GM12873 (cell line): ENCODE data around the gene CBLN1.

ENCODE experiments used
- CTCF ChIP-seq: IDR thresholded peaks from 2 replicates; pipeline ENCODE4 v1.5.1; 2012; ENCODE audit warnings: low read depth, mild to moderate bottlenecking, moderate library complexity, low read length, control low read depth; ENCODE audit not compliant: insufficient read depth; ENCODE audit errors: missing control alignments

The CBLN1 gene

GRCh38 chr16:49271363-49271762 is 10.3 kb downstream of the CBLN1 start:
- TF ChIP-seq CTCF: no peak

GRCh38 chr16:49269201-49269600 is 12.4 kb downstream of the CBLN1 start:
- TF ChIP-seq CTCF: no peak

GRCh38 chr16:49268667-49269066 is 13.0 kb downstream of the CBLN1 start:
- no peak for TF ChIP-seq CTCF

- no peak for TF ChIP-seq CTCF
Measured at GRCh38 chr16:49262501-49262900, 19.1 kb downstream of the CBLN1 start.

- TF ChIP-seq CTCF: no peak
Measured at GRCh38 chr16:49261930-49262329, 19.7 kb downstream of the CBLN1 start.

GRCh38 chr16:49260956-49261530 is 20.6 kb downstream of the CBLN1 start:
- TF ChIP-seq CTCF: no peak

GRCh38 chr16:49260253-49260652 is 21.4 kb downstream of the CBLN1 start:
- TF ChIP-seq CTCF: no peak
